Ectodermal cell (in vitro differentiated cells): ENCODE results near the gene PBOV1.
"Not testable (repeated sequence)": the region's sequence is repeated elsewhere in the genome, so short reads cannot be mapped to it uniquely, and the experiment has no call there.

ENCODE experiments used
- H3K27ac ChIP-seq: 2 replicates; pipeline ENCODE4 v1.7.0; 2013; ENCODE audit warnings: mild to moderate bottlenecking, low read depth, low read length; ENCODE audit not compliant: insufficient read depth, poor library complexity, severe bottlenecking
- H3K27me3 ChIP-seq: 2 replicates; pipeline ENCODE4 v1.7.0; 2013; ENCODE audit warnings: mild to moderate bottlenecking, low read length; ENCODE audit not compliant: insufficient read depth, control insufficient read depth, poor library complexity, severe bottlenecking
- H3K36me3 ChIP-seq: one replicate; pipeline ENCODE4 v1.7.0; 2013; ENCODE audit warnings: low read length; ENCODE audit not compliant: control insufficient read depth, insufficient read depth
- H3K4me1 ChIP-seq: one replicate; pipeline ENCODE4 v1.7.0; 2013; ENCODE audit warnings: low read length; ENCODE audit not compliant: control insufficient read depth, insufficient read depth
- H3K4me3 ChIP-seq: 2 replicates; pipeline ENCODE4 v1.7.0; 2013; ENCODE audit warnings: low read depth, low read length, control low read depth; ENCODE audit not compliant: insufficient read depth
- H3K9me3 ChIP-seq: 2 replicates; pipeline ENCODE4 v1.7.0; 2013; ENCODE audit warnings: mild to moderate bottlenecking, low read length, moderate library complexity; ENCODE audit not compliant: control insufficient read depth
- WGBS, 2 experiments: methylation state at CpG; one replicate each; pipeline ENCODE4 v1.1.7; 2013; ENCODE audit warnings: missing lambda C conversion rate in 2 of 2; 5-methylcytosine and 5-hydroxymethylcytosine counted together

The PBOV1 gene

GRCh38 chr6:138229663-138230179 is 11.4 kb upstream of the PBOV1 start:
- no peak overlapping the region for H3K4me3 ChIP-seq
- WGBS, 2 experiments: 91 to 95% methylated on average over 10 to 11 of the region's 11 CpGs
- no peaks in the 10 kb centered on the region for H3K36me3 ChIP-seq
- H3K27me3 ChIP-seq: no peaks in the 10 kb centered on the region
- H3K9me3 ChIP-seq: no peaks in the 10 kb centered on the region
- H3K27ac ChIP-seq: no peak overlapping the region
- H3K4me1 ChIP-seq: peaks cover 10% of the 10 kb centered on the region

GRCh38 chr6:138229072-138229471 is 10.8 kb upstream of the PBOV1 start:
- Histone ChIP-seq H3K9me3 (no peaks in the 10 kb centered on the region), H3K27ac (no peak overlapping the region), H3K36me3 (no peaks in the 10 kb centered on the region), H3K27me3 (no peaks in the 10 kb centered on the region), H3K4me1 (peaks cover 10% of the 10 kb centered on the region), H3K4me3 (no peak overlapping the region)
- WGBS, 2 experiments: 76 to 81% methylated on average over 4 of the region's 4 CpGs

GRCh38 chr6:138227316-138227781 is 9.1 kb upstream of the PBOV1 start:
- Histone ChIP-seq H3K4me3 (no peak overlapping the region), H3K27ac (no peak overlapping the region), H3K27me3 (no peaks in the 10 kb centered on the region), H3K4me1 (peaks cover 10% of the 10 kb centered on the region), H3K9me3 (no peaks in the 10 kb centered on the region), H3K36me3 (no peaks in the 10 kb centered on the region)
- WGBS, 2 experiments: 92 to 97% methylated on average over 8 of the region's 8 CpGs

GRCh38 chr6:138226700-138227315 is 8.5 kb upstream of the PBOV1 start:
- H3K4me1 ChIP-seq: peaks cover 10% of the 10 kb centered on the region
- no peaks in the 10 kb centered on the region for H3K36me3 ChIP-seq
- no peak overlapping the region for H3K4me3 ChIP-seq
- 93 to 97% methylated on average over 4 of the region's 4 CpGs for WGBS, 2 experiments
- no peaks in the 10 kb centered on the region for H3K27me3 ChIP-seq
- no peak overlapping the region for H3K27ac ChIP-seq
- no peaks in the 10 kb centered on the region for H3K9me3 ChIP-seq

- Histone ChIP-seq H3K36me3 (no peaks in the 10 kb centered on the region), H3K9me3 (no peaks in the 10 kb centered on the region), H3K27me3 (no peaks in the 10 kb centered on the region), H3K27ac (no peak overlapping the region), H3K4me3 (no peak overlapping the region), H3K4me1 (peaks cover 10% of the 10 kb centered on the region)
- WGBS, 2 experiments: 92 to 95% methylated on average over 4 of the region's 4 CpGs
Observed at GRCh38 chr6:138225953-138226352, 7.7 kb upstream of the PBOV1 start.

- 85 to 88% methylated on average over 4 of the region's 4 CpGs for WGBS, 2 experiments
- Histone ChIP-seq H3K27me3 (no peaks in the 10 kb centered on the region), H3K36me3 (no peaks in the 10 kb centered on the region), H3K4me1 (no peaks in the 10 kb centered on the region), H3K27ac (no peak overlapping the region), H3K9me3 (no peaks in the 10 kb centered on the region), H3K4me3 (no peak overlapping the region)
Observed at GRCh38 chr6:138222901-138223546, 4.7 kb upstream of the PBOV1 start.

GRCh38 chr6:138219901-138220300 is 1.6 kb upstream of the PBOV1 start:
- no peaks in the 10 kb centered on the region for H3K9me3 ChIP-seq
- no peak overlapping the region for H3K4me3 ChIP-seq
- H3K4me1 ChIP-seq: no peaks in the 10 kb centered on the region
- H3K36me3 ChIP-seq: no peaks in the 10 kb centered on the region
- H3K27ac ChIP-seq: no peak overlapping the region
- no peaks in the 10 kb centered on the region for H3K27me3 ChIP-seq
- 87 to 90% methylated on average over 4 of the region's 4 CpGs for WGBS, 2 experiments

GRCh38 chr6:138219398-138219797 is 1.1 kb upstream of the PBOV1 start:
- no peaks in the 10 kb centered on the region for H3K4me1 ChIP-seq
- H3K36me3 ChIP-seq: no peaks in the 10 kb centered on the region
- 70 to 79% methylated on average over 3 of the region's 3 CpGs for WGBS, 2 experiments
- no peaks in the 10 kb centered on the region for H3K27me3 ChIP-seq
- no peak overlapping the region for H3K4me3 ChIP-seq
- H3K9me3 ChIP-seq: no peaks in the 10 kb centered on the region
- H3K27ac ChIP-seq: no peak overlapping the region

GRCh38 chr6:138215093-138215782 is 3.1 kb downstream of the PBOV1 start:
- 95% methylated on average over 7 of the region's 7 CpGs for WGBS, 2 experiments

GRCh38 chr6:138212530-138212929 is 5.8 kb downstream of the PBOV1 start:
- H3K36me3 ChIP-seq, H3K27me3 ChIP-seq, H3K9me3 ChIP-seq, H3K4me3 ChIP-seq, H3K27ac ChIP-seq, H3K4me1 ChIP-seq: not testable (repeated sequence)
- WGBS, 2 experiments: 90 to 96% methylated on average over 1 of the region's 2 CpGs

More at GRCh38 chr6:138215093-138215782, 3.1 kb downstream of the PBOV1 start:
- H3K27ac ChIP-seq: no peak overlapping the region
- no peaks in the 10 kb centered on the region for H3K27me3 ChIP-seq
- H3K4me1 ChIP-seq: no peaks in the 10 kb centered on the region
- H3K9me3 ChIP-seq: no peaks in the 10 kb centered on the region
- H3K36me3 ChIP-seq: no peaks in the 10 kb centered on the region
- H3K4me3 ChIP-seq: no peak overlapping the region
